ENCODE results near the gene CCNI. TPM values are rescaled to one million over a fixed set of nuclear protein-coding genes. Genes with fewer than 3 reads are reported as not detected.

CCNI gene
- total RNA-seq, result 82.7 and 87.3 TPM in 2 replicates

DNA sequence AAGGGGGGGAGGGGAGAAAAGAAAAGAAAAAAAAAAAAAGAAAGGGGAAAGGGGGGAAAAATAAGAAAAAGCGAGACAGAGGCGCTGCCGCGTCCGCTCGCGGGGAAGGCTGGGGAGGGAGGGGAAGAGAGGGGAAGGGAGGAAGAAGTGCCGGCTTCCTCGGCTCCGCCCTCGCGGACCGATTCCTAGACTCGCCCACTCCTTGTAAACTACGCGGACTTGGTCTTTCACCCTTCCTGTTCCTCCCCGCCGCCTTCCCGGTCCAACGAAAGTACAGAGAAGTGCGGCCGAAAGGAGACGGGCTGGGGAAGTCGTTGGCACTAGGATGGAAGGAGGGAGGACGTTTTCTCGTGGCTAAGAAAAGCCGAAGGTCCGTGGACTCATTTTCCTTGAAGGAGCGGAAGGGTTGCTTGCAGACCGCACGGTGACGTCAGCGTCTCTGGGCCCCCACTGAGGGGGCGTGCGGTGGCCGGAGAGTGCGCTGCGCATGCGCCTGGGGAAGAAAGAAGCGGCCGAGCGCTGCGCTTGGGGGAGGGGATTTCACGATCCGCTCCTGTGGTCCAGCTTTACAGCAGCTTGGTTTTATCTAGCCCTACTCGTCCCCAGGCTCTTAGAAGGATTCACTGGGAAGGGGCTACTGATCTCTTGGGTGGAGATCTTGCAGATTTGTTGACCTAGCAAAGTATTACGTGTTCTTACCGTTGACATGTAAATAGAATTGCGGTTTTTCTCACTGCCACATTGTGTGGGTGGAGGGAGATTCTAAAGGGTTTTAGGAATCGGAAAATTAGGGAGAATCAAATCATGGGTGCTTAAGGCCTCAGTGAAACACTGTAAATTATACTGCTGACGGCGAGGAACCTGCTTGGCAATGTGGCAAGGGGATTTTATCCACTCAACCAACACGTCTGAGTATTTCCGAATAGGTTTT lies at the start of gene CCNI:
CCNI (minus strand) TSS at position 121 of the 931 bp plus-strand sequence. CDS start 9,627 bp downstream, outside the sequence.

Other genes with a start within 250 kb of the CCNI start
- not detected in 2 replicates for gene SOWAHB, start 177.8 kb downstream of the CCNI start, total RNA-seq
- 150 and 341 TPM in 2 replicates for gene SEPTIN11, start 126.2 kb downstream of the CCNI start, total RNA-seq
- 6.4 and 8.2 TPM in 2 replicates for gene CCNG2, start 81.2 kb upstream of the CCNI start, total RNA-seq

Measured in bronchus fibroblast of lung (primary cell).